Endothelial cell of umbilical vein (primary cell): ENCODE measurements around the gene CACNA2D3. TPM values are rescaled to one million over a fixed set of nuclear protein-coding genes. Genes with fewer than 3 reads are reported as not detected.

Experiments
- BruUV-seq: library from RNA; stranded (reverse); fragments of 400-500 nt; replicated peaks from 2 replicates; lab custom pipeline; 2021; lab: Mats Ljungman, UMichigan
- CTCF ChIA-PET: fragments of 300-600, 350-600 bp; sonication (Branson Sonifier 250); formaldehyde crosslinking; loops from one replicate; lab custom pipeline; 2021; ENCODE audit warnings: antibody characterized with exemption, inconsistent platforms; lab: Charles Lee
- POLR2A ChIA-PET: fragments of 300-600, 350-600 bp; sonication (Branson Sonifier 250); formaldehyde crosslinking; loops from one replicate; lab custom pipeline; 2021; ENCODE audit warnings: antibody characterized with exemption, inconsistent platforms; lab: Charles Lee
- DNase-seq: peaks from one replicate; pipeline ENCODE4 v3.0.0-alpha.2; 2011; ENCODE audit warnings: low read depth, low spot score
- FAIRE-seq: peaks from 2 replicates; lab custom pipeline; 2011; peaks lifted over from hg19 to GRCh38; lab: Jason Lieb, UNC
- H2AFZ ChIP-seq: 2 replicates; pipeline ENCODE4 v1.6.0; 2012; ENCODE audit warnings: low read depth, low read length, control low read depth, inconsistent platforms
- H3K27ac ChIP-seq: 2 replicates; pipeline ENCODE4 v1.5.1; 2011; ENCODE audit warnings: low read depth, mild to moderate bottlenecking, control low read depth, low read length, moderate library complexity; ENCODE audit not compliant: insufficient read depth
- H3K27me3 ChIP-seq, 2 experiments: 2 replicates each; pipeline versions ENCODE4 v1.6.0 to v1.6.1; 2011; ENCODE audit warnings: low read length in 2 of 2, mixed read lengths in 1 of 2; ENCODE audit not compliant: control insufficient read depth in 2 of 2, insufficient read depth in 2 of 2
- H3K36me3 ChIP-seq, 2 experiments: 2 replicates in 1 of 2; 3 replicates in 1 of 2; pipeline ENCODE4 v1.5.1; 2011; ENCODE audit warnings: low read length in 2 of 2, mild to moderate bottlenecking in 1 of 2, moderate library complexity in 1 of 2; ENCODE audit not compliant: control insufficient read depth in 2 of 2, insufficient read depth in 2 of 2; ENCODE audit errors: extremely low read depth in 1 of 2
- H3K4me1 ChIP-seq: 3 replicates; pipeline ENCODE4 v1.5.1; 2011; ENCODE audit warnings: mild to moderate bottlenecking, low read length; ENCODE audit not compliant: control insufficient read depth, insufficient read depth; ENCODE audit errors: extremely low read depth
- H3K4me2 ChIP-seq: 2 replicates; pipeline ENCODE4 v1.6.1; 2011; ENCODE audit warnings: low read length, control low read depth, mixed read lengths; ENCODE audit not compliant: insufficient read depth
- H3K4me3 ChIP-seq, 3 experiments: fragments of 200-600 bp in 1 of 3; sonication (generic), shearing (Covaris generic) in 1 of 3; replicated peaks in 1 of 3; 2 replicates each; pipeline ENCODE4 v1.5.1; 2011 to 2016; ENCODE audit warnings: control low read depth in 3 of 3, low read length in 3 of 3, mild to moderate bottlenecking in 2 of 3, inconsistent platforms in 1 of 3, low read depth in 1 of 3, moderate library complexity in 1 of 3; ENCODE audit not compliant: insufficient read depth in 1 of 3
- H3K79me2 ChIP-seq: 2 replicates; pipeline ENCODE4 v1.6.0; 2012; ENCODE audit warnings: low read length, inconsistent platforms; ENCODE audit not compliant: control insufficient read depth, insufficient read depth
- H3K9ac ChIP-seq: replicated peaks from 2 replicates; pipeline ENCODE3; 2011; ENCODE audit warnings: low read length, control low read depth; ENCODE audit not compliant: insufficient read depth; ENCODE audit errors: extremely low read depth
- H3K9me1 ChIP-seq: replicated peaks from 3 replicates; pipeline ENCODE4 v1.6.0; 2011; ENCODE audit warnings: mild to moderate bottlenecking, low read length; ENCODE audit not compliant: control insufficient read depth, insufficient read depth; ENCODE audit errors: extremely low read depth
- H3K9me3 ChIP-seq: replicated peaks from 2 replicates; pipeline ENCODE4 v1.5.1; 2012; ENCODE audit warnings: low read length, inconsistent platforms; ENCODE audit not compliant: control insufficient read depth, insufficient read depth
- H4K20me1 ChIP-seq: replicated peaks from 2 replicates; pipeline ENCODE3; 2011; ENCODE audit warnings: mild to moderate bottlenecking, low read length; ENCODE audit not compliant: control insufficient read depth, insufficient read depth; ENCODE audit errors: extremely low read depth
- CTCF ChIP-seq, 2 donors: IDR thresholded peaks; 1 replicate in 1 of 2; 2 replicates in 1 of 2; pipeline ENCODE4 v1.5.1; 2011; ENCODE audit warnings: low read length in 2 of 2, mild to moderate bottlenecking in 2 of 2, moderate library complexity in 2 of 2, control low read depth in 1 of 2, inconsistent platforms in 1 of 2, low read depth in 1 of 2; ENCODE audit not compliant: insufficient read depth in 1 of 2; ENCODE audit errors: extremely low read depth in 1 of 2
- EZH2 ChIP-seq: IDR thresholded peaks from 2 replicates; pipeline ENCODE4 v1.6.1; 2012; ENCODE audit warnings: borderline replicate concordance, low read depth, mild to moderate bottlenecking, moderate library complexity, low read length, inconsistent platforms; ENCODE audit not compliant: severe bottlenecking
- FOS ChIP-seq: IDR thresholded peaks from 2 replicates; pipeline ENCODE4 v1.6.1; 2011; ENCODE audit warnings: mild to moderate bottlenecking, low read length, moderate library complexity, borderline replicate concordance; ENCODE audit not compliant: insufficient read depth
- GATA2 ChIP-seq: IDR thresholded peaks from 2 replicates; pipeline ENCODE4 v1.7.0; 2011; ENCODE audit warnings: low read depth, mild to moderate bottlenecking, moderate library complexity, mixed read lengths, low read length; ENCODE audit not compliant: insufficient read length, insufficient read depth
- JUN ChIP-seq: IDR thresholded peaks from 2 replicates; pipeline ENCODE4 v1.6.1; 2011; ENCODE audit warnings: borderline replicate concordance, low read depth; ENCODE audit not compliant: insufficient read length, insufficient read depth
- MAX ChIP-seq: IDR thresholded peaks from 2 replicates; pipeline ENCODE4 v1.6.1; 2011; ENCODE audit not compliant: insufficient read depth, insufficient read length
- MYC ChIP-seq: IDR thresholded peaks from one replicate; pipeline ENCODE4 v1.6.1; 2011; ENCODE audit warnings: mild to moderate bottlenecking, low read depth, low read length
- POLR2A ChIP-seq: IDR thresholded peaks from 2 replicates; pipeline ENCODE4 v1.6.1; 2012; ENCODE audit warnings: low read depth, mild to moderate bottlenecking, control low read depth, low read length
- POLR2AphosphoS5 ChIP-seq: IDR thresholded peaks from 2 replicates; pipeline ENCODE4 v1.6.1; 2012; ENCODE audit warnings: low read depth, mild to moderate bottlenecking, control low read depth, low read length, moderate library complexity; ENCODE audit not compliant: insufficient read depth
- dilution Hi-C: fragments of 300-500 bp; cut with MboI; formaldehyde crosslinking; loops from one replicate; pipeline ENCODE4 v1.15.0; 2019; ENCODE audit warnings: low sequenced_read_pairs; ENCODE audit not compliant: extremely low pct_ligation_motif_present
- intact Hi-C: fragments of 100-400 bp; cut with micrococcal nuclease; formaldehyde crosslinking; loops from one replicate; pipeline ENCODE4 v1.10.0; 2022
- polyA plus RNA-seq, 4 experiments: library from polyadenylated mRNA; depleted of rRNA in 3 of 4; stranded (reverse) in 3 of 4; unstranded in 1 of 4; fragments of >200 nt; gene quantifications; 2 replicates each; pipeline versions ENCODE4 v1.2.1 to v1.2.3, GENCODE V29; 2011 to 2012; ENCODE audit warnings: missing spikeins in 1 of 4
- total RNA-seq: library from RNA; stranded (reverse); gene quantifications from 2 replicates; pipeline ENCODE4 v1.2.3, GENCODE V29; 2021

Gene CACNA2D3
- total and polyA plus RNA-seq, 2 donors (not counting 3 experiments of a cell fraction or from before 2014, with no cell fraction given) = not detected

GRCh38 chr3:54133196-54133595 is 10.8 kb downstream of the CACNA2D3 start:
- intact Hi-C loops (no loop called here), dilution Hi-C loops (no loop called here)
- no peaks in the 10 kb centered on the region for H3K27me3 ChIP-seq
- H3K27ac ChIP-seq = no peak overlapping the region
- TF ChIP-seq CTCF (IDR thresholded peaks at IDR 0.05; ENCODE audit: extremely low read depth in 1 of 2, insufficient read depth in 1 of 2, low read depth in 1 of 2, low read length in 2 of 2) (no peak), FOS (no peak), MAX (no peak), JUN (no peak), GATA2 (no peak), POLR2AphosphoS5 (no peak), POLR2A (no peak), EZH2 (no peak), MYC (no peak)
- FAIRE-seq (no peak), DNase-seq (no peak)
- no peaks in the 10 kb centered on the region for H3K9me3 ChIP-seq
- no peak overlapping the region for H3K9ac ChIP-seq
- no peak overlapping the region for H3K4me3 ChIP-seq
- H4K20me1 ChIP-seq = no peaks in the 10 kb centered on the region
- H3K4me2 ChIP-seq = no peak overlapping the region
- CTCF ChIA-PET = no interaction called here
- H3K4me1 ChIP-seq = no peaks in the 10 kb centered on the region
- POLR2A ChIA-PET = no interaction called here
- no TSS peak for BruUV-seq
- no peaks in the 10 kb centered on the region for H3K79me2 ChIP-seq
- no peak overlapping the region for H2AFZ ChIP-seq
- no peaks in the 10 kb centered on the region for H3K9me1 ChIP-seq
- no peaks in the 10 kb centered on the region for H3K36me3 ChIP-seq
